Gastrocnemius medialis (tissue), 4 donors: Measurements from ENCODE around the gene CHKA. TPM values are rescaled to one million over a fixed set of nuclear protein-coding genes. Genes with fewer than 3 reads are reported as not detected.

Experiments used
- ATAC-seq, 2 donors: fragments of 150-250 bp; one replicate each; pipeline ENCODE4 v1.9.1; 2016
- DNase-seq, 2 donors: peaks; one replicate each; pipeline ENCODE4 v3.0.0-alpha.2; 2019
- H3K27ac ChIP-seq, 4 donors: fragments of 200-600 bp; sonication (generic); 1 replicate in 1 of 4; 2 replicates in 3 of 4; pipeline ENCODE4 v1.5.1; 2016 to 2018; ENCODE audit warnings: mild to moderate bottlenecking in 2 of 4, moderate library complexity in 1 of 4
- H3K27me3 ChIP-seq, 3 donors: fragments of 200-600 bp; sonication (generic) in 2 of 3; 1 replicate in 1 of 3; 2 replicates in 2 of 3; pipeline versions ENCODE4 v1.5.1 to v1.6.0; 2016 to 2019; ENCODE audit warnings: mild to moderate bottlenecking in 1 of 3, moderate library complexity in 1 of 3
- H3K36me3 ChIP-seq, 2 donors: fragments of 200-600 bp; sonication (generic) in 1 of 2; one replicate each; pipeline ENCODE4 v1.5.1; 2017 to 2018
- H3K4me1 ChIP-seq, 2 donors: fragments of 200-600 bp; sonication (generic) in 1 of 2; one replicate each; pipeline ENCODE4 v1.5.1; 2016 to 2017; ENCODE audit warnings: mild to moderate bottlenecking in 2 of 2
- H3K4me3 ChIP-seq, 4 donors: fragments of 200-600 bp; sonication (generic) in 3 of 4; 1 replicate in 1 of 4; 2 replicates in 3 of 4; pipeline ENCODE4 v1.5.1; 2016 to 2019; ENCODE audit warnings: mild to moderate bottlenecking in 2 of 4
- H3K9me3 ChIP-seq, 3 donors: fragments of 200-600 bp; sonication (generic) in 2 of 3; 1 replicate in 1 of 3; 2 replicates in 2 of 3; pipeline ENCODE4 v1.5.1; 2016 to 2019
- POLR2A ChIP-seq, 2 donors: fragments of 450-650 bp; IDR thresholded peaks; one replicate each; pipeline ENCODE4 v1.6.1; 2017; ENCODE audit warnings: antibody characterized with exemption in 2 of 2, mild to moderate bottlenecking in 2 of 2, moderate library complexity in 2 of 2
- in situ Hi-C, 4 donors: fragments of 200-750 bp; cut with MboI; loops; one replicate each; pipeline versions ENCODE4 v1.15.0 to v1.8.0; 2017; ENCODE audit warnings: low sequenced_read_pairs in 4 of 4
- intact Hi-C: fragments of 100-400 bp; cut with DNase I; formaldehyde crosslinking; loops from one replicate; pipeline ENCODE4 v1.15.1; 2023; ENCODE audit warnings: low total_unique reads
- total RNA-seq, 4 donors: library from RNA; depleted of rRNA; stranded (reverse); fragments of >200 nt; gene quantifications; one replicate each; pipeline versions ENCODE4 v1.1.0 to v1.2.3, GENCODE V29; 2016
- TF ChIP-seq, protein P1 (sequence below), 5 experiments: fragments of 450-650 bp in 3 of 5; fragments of 200-600 bp in 2 of 5; sonication (generic) in 2 of 5; IDR thresholded peaks in 4 of 5; conservative IDR thresholded peaks in 1 of 5; 1 replicate in 4 of 5; 2 replicates in 1 of 5; pipeline ENCODE4 v1.5.1; 2016 to 2019; ENCODE audit warnings: antibody characterized with exemption in 5 of 5, mild to moderate bottlenecking in 3 of 5, moderate library complexity in 3 of 5

CHKA gene
- total RNA-seq, 4 donors from 2014 or later = 7.3 to 20.9 (median 12.3) TPM

DNA sequence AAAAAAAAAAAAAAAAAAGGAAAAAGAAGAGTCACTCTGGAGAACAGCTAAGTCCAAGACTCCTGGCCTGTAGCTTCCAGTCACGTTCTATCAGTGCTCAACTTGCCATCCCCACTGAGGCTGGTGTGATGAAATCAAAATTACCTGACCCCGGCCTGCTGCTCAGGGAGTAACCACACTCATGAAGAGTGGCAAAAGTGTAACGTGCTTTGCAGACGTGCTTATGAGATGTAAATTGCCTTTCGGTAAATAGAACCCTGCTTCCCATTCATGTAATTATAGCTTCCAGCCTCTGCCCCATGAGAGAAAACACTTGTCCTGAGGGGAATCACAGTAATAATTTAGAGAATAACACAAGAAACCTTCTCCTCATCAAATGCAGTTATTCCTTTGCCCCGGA lies 28.2 kb upstream of the CHKA start:
- ATAC-seq (no peak), DNase-seq (no peak)
- Histone ChIP-seq H3K4me1 (peaks cover 0 to 10% of the 10 kb centered on the region in 2 donors), H3K27me3 (no peaks in the 10 kb centered on the region), H3K27ac (no peak overlapping the region), H3K36me3 (no peaks in the 10 kb centered on the region), H3K9me3 (no peaks in the 10 kb centered on the region), H3K4me3 (no peak overlapping the region)
- in situ Hi-C loops (no loop called here), intact Hi-C loops (no loop called here)
- TF ChIP-seq, protein P1, sequence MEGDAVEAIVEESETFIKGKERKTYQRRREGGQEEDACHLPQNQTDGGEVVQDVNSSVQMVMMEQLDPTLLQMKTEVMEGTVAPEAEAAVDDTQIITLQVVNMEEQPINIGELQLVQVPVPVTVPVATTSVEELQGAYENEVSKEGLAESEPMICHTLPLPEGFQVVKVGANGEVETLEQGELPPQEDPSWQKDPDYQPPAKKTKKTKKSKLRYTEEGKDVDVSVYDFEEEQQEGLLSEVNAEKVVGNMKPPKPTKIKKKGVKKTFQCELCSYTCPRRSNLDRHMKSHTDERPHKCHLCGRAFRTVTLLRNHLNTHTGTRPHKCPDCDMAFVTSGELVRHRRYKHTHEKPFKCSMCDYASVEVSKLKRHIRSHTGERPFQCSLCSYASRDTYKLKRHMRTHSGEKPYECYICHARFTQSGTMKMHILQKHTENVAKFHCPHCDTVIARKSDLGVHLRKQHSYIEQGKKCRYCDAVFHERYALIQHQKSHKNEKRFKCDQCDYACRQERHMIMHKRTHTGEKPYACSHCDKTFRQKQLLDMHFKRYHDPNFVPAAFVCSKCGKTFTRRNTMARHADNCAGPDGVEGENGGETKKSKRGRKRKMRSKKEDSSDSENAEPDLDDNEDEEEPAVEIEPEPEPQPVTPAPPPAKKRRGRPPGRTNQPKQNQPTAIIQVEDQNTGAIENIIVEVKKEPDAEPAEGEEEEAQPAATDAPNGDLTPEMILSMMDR (IDR thresholded peaks at IDR 0.05 in 4 of 5, conservative IDR thresholded peaks at IDR 0.05 in 1 of 5) = no peak
- TF ChIP-seq POLR2A (IDR thresholded peaks at IDR 0.05) = no peak

DNA sequence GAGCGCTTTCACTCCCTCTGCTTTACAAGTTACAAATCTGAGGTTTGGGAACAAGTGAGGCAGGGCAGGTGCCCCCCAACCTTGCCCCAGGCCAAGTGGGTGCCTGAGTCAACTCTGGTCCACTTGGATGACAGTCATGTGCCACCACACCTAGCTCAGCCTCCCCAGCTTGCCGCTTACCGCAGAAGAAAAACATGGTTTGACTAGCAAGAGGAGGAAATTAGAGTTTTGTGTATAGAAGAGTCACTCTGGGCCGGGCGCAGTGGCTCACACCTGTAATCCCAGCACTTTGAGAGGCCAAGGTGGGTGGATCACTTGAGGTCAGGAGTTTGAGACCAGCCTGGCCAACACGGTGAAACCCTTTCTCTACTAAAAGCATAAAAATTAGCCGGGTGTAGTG lies 27.7 kb upstream of the CHKA start:
- no peak overlapping the region for H3K27ac ChIP-seq
- DNase-seq = no peak
- intact Hi-C loops = no loop called here
- TF ChIP-seq POLR2A (IDR thresholded peaks at IDR 0.05) = no peak
- TF ChIP-seq, protein P1 (IDR thresholded peaks at IDR 0.05 in 4 of 5, conservative IDR thresholded peaks at IDR 0.05 in 1 of 5) = no peak
- no peaks in the 10 kb centered on the region for H3K27me3 ChIP-seq
- ATAC-seq = no peak
- H3K9me3 ChIP-seq = no peaks in the 10 kb centered on the region
- peaks cover 0 to 10% of the 10 kb centered on the region in 2 donors for H3K4me1 ChIP-seq
- in situ Hi-C loops = no loop called here
- H3K4me3 ChIP-seq = no peak overlapping the region
- H3K36me3 ChIP-seq = no peaks in the 10 kb centered on the region

DNA sequence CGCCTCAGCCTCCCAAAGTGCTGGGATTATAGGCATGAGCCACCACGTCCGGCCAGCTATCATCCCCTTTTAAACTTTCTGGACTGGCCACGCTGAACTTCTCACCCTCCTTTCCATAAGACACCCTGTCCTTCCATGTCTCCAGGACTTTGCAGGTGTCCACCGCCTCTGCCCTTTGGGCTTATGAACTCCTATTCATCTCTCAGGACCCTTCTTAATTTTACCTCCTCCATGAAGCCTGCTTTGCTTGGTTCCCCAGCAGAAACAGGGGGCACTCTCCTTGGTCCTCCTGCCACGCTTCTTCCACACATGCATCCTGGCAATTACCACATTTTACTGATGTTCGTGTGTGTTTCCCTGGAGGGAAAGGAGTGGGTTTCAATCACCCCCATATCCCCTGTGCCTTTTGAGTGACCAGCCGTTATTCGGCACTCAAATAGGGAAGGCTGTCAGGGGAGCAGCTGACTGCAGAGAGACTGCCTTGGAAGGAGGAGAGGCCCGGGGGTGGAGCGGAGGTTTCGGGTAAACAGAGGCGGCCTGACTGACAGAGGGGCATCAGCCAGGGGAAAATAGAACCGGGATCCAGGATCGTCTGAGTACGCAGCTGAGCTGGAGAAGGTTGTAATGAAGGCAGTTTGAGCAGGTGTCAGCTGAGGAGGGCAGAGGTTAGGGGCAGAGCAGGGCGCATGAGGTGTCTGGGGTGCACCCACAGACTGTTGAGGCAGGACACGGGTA lies 27.1 kb upstream of the CHKA start:
- peaks cover 0 to 10% of the 10 kb centered on the region in 2 donors for H3K4me1 ChIP-seq
- no peak overlapping the region for H3K4me3 ChIP-seq
- no peaks in the 10 kb centered on the region for H3K9me3 ChIP-seq
- no peaks in the 10 kb centered on the region for H3K36me3 ChIP-seq
- no peaks in the 10 kb centered on the region for H3K27me3 ChIP-seq
- ATAC-seq = no peak
- DNase-seq = no peak
- intact Hi-C loops = no loop called here
- TF ChIP-seq, protein P1 (IDR thresholded peaks at IDR 0.05 in 4 of 5, conservative IDR thresholded peaks at IDR 0.05 in 1 of 5) = no peak
- TF ChIP-seq POLR2A (IDR thresholded peaks at IDR 0.05) = no peak
- H3K27ac ChIP-seq = no peak overlapping the region
- in situ Hi-C loops = no loop called here

DNA sequence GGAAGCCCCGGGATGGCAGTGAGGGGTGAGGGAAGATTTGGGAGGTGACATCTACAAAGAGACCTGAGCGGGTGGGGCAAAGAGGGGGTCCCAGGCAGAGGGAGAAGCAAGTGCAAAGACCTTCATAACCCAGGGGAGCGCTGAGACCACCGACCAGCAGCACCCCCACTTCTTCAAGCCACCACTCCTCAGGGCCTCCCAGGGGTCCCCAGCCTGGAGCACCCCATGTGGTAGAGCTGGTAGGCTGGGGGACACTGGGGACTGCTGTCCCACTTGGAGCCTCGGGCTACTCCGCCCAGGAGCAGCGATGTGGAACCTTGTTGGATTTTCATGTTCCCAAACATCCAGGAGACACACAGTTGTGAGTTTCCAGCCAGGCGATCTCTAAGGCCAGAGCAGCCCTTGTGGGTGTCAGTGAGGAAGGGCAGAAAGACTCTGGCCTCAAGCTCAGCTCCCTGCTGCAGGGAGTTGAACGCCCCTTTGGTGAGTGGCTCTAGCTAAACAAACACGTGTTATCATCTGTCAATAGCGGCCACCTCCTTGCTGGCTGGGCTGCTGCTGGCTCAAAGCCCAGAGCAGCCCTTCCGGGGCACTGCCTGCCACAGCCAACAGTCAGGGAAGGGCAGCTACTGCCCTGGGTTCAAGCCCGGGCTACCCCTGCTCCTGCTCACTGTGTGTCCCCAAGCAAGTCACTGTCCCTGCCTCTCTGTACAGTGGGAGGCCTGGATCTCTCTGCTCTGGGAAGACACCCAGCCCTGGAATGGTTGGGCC lies 25.7 kb upstream of the CHKA start:
- intact Hi-C loops (no loop called here), in situ Hi-C loops (no loop called here)
- Histone ChIP-seq H3K36me3 (no peaks in the 10 kb centered on the region), H3K27me3 (no peaks in the 10 kb centered on the region), H3K4me3 (no peak overlapping the region), H3K27ac (no peak overlapping the region), H3K9me3 (no peaks in the 10 kb centered on the region), H3K4me1 (peaks cover 0 to 10% of the 10 kb centered on the region in 2 donors)
- ATAC-seq (no peak), DNase-seq (no peak)
- TF ChIP-seq POLR2A (IDR thresholded peaks at IDR 0.05) = no peak
- TF ChIP-seq, protein P1 (IDR thresholded peaks at IDR 0.05 in 4 of 5, conservative IDR thresholded peaks at IDR 0.05 in 1 of 5) = no peak
